Globus pallidus (tissue), 1 donor: Measurements from ENCODE around the gene PPP1R12C.

Source experiments
- DNase-seq: peaks from one replicate; pipeline ENCODE4 v3.0.0-alpha.2; 2015; ENCODE audit warnings: low spot score

Gene PPP1R12C

DNA sequence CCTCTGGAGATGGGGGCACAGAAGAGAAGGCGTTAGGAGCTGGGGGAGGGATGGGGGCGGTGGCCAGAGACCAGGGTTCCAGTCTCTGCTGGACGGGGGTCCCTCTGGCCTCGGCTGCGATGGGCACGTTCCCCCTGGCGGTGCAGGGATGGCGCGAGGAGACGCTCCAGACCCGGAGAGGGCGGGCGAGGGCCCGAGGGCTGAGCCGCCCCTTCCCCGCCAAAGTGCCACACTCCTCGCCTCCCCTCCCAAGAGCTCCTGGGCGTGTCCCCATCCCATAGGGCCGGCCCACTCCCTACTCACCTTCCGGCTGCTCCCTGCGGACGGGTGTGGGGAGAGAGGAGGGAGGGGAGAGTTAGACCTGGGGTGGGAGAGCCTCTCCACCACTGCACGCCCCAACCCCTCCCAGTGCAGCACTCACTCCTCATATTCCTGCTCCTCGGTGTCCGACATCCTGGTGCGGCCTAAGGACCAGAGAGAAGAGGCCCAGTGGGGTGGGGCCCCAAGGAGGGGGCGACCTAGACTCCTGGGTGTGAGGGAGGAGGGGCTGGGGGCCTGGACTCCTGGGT is 29.4 kb upstream of the PPP1R12C start:
- no peak for DNase-seq

DNA sequence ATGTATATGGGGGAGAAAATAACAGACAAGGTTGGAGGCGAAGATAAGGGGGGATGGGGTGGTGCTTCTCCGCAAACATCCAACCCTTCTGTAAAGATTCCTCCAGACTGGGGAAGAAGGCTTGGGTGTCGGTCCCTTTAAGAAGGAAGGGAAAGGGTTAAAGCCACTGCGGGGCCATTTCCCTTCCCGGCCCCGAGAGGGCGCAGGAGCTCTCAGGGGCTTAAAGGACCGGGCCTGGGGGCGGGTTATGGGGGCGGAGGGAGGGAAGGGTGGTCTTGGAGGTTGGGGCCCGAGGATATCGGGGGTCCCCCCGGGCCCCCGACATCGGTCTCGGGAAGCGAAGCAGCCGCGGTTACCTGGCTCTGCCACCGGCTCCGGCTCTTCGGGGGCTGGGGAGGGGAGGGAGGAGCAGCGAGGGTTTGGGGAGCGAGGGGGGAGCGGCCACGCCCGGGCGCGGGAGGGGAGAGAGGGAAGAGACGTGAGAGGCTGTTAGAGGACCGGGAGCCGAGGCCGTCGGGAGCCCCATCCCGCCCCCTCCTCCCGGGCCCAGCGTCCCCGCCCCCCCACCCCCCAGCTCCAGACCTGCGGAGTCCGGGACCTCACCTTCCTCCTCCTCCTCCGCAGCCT is 28.8 kb upstream of the PPP1R12C start:
- no peak for DNase-seq

DNA sequence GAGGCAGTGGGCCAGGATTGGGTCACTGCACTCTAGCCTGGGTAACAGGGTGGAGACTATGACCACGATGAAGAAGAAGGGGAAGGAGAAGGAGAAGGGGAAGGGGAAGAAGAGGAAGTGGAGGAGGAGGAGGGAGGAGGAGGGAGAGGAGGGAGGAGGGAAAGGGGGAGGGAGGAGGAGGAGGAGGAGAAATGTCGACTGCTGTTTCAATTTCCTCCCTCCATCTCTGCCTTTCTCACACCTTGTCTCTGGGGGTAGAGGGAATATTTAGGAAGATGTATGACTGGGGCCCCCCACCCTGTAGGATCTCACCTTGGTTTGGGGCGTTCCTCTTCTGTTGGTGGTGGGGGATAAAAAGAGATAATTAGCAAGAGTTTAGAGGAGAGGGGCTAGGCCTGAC is 27.8 kb upstream of the PPP1R12C start:
- no peak for DNase-seq

DNA sequence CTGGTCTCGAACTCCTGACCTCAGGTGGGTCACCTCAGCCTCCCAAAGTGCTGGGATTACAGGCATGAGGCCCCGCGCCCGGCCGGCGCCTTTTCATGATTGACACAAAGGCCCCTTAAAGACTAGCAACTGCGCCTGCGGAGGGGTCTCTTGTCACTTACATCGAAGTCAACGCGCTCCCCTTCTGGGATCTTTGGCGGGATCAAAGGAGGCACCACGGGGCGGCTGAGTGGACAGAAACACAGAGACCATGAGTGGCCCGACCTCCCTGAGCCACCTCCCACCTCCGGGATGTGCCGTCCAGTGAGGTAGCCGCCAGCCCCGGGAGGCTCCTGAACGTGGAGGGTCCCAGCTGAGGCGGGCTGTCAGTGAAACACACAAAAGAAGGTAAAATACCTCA is 24.3 kb upstream of the PPP1R12C start:
- no peak for DNase-seq

DNA sequence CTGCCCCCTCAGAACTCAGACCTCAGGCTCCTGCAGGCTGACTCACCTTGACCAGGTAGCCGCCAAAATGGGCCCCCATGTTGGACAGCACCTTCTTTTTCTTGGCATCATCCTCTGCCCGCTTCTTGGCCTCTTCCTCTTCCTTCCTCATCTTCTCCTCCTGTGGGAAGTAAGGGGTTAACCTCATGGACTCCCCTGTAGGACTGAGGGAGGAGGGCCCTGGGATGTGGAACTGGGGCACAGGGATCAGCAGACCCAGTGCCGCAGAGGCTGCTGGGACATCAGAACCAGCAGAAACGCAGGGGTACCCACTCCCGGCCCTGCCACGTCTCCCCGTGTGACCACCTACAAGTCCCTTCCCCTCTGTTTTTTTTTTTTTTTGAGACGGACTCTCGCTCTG is 20.5 kb upstream of the PPP1R12C start:
- DNase-seq, result no peak

DNA sequence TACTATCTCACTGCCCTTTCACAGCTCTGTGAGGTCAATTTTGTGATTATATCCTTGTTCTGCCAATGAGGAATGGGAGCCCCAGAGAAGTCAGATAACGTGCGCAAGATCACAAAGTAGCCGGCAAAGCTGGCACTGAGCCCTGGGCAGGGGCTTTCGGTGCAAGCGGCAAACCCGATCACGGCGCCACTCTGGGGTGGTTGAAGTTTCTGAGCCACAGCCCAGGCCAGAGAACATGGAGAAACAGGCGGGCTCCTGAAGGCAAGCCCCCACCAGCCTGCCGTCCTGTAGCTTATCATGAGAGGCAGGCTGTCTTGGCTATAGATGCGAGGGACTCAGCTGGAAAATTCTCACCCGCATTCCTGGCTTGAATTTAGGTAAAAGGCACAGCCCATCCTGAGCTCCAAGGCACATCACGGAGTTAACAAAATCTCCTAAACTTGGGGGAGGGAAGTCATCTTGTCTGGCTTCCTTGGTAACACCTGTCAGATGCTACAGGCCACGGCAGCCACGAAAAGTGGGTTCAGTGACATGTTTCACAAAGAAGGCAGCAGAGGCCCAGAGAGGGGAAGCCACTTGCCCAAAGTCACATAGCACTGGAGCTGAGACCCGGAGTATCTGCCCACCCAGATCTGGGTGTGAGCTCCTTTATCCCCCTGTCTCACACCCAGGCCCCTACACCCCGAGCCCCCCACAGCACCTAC is 19.1 kb upstream of the PPP1R12C start:
- no peak for DNase-seq

DNA sequence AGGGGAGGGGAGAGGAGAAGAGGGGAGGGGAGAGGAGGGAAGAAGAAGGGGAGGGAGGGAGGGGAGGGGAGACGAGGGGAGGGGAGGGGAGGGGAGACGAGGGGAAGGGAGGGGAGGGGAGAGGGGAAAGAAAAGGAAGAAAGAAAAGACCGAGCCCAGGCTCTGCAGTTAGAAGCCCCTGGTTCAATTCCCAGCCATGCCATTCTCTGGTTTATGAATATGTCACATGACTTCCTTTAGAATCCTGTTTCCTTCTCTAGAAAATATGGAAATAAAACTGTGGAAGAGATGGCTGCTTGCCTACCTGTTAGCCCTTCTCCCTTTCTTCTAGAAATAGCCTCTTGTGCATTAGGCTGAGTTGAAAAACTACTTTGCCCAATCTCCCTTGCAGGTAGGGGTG is 17.3 kb upstream of the PPP1R12C start:
- DNase-seq, result no peak

DNA sequence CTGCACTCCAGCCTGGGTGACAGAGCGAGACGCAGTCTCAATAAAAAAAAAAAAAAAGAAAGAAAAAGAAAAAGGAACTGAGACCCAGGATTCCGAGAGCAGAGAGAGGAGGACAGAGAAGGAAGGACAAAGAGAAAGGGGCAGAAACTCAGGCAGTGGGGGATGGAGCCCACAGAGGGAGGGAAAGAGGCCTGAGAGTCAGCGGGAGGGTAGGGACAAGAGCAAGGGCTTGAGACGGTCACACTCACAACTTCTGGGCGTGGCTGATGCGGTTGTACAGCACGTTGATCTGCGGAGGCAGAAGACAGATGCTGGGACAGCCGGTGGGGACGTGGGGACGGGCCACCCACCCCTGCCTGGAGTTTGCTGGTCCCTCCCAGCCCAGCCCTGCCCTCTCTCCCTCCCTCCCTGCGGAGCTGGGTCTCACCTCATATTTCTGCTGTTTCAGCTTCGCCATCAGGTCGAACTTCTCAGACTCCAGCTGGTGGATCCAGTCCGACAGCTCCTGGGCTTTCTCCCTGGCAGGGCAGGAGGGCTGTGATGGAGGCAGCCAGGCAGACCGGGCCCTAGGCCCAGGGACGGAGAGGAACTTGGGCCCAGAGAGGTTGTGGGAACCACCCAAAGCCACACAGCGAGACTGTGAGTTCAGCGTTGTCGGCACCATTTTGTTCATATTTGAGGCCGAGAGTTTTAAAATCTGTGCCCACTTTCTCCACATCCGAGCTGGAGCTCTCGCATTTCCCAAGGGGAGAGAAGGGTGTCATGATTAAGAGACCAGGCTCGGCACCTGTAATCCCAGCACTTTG is 16.4 kb upstream of the PPP1R12C start:
- DNase-seq, result no peak

DNA sequence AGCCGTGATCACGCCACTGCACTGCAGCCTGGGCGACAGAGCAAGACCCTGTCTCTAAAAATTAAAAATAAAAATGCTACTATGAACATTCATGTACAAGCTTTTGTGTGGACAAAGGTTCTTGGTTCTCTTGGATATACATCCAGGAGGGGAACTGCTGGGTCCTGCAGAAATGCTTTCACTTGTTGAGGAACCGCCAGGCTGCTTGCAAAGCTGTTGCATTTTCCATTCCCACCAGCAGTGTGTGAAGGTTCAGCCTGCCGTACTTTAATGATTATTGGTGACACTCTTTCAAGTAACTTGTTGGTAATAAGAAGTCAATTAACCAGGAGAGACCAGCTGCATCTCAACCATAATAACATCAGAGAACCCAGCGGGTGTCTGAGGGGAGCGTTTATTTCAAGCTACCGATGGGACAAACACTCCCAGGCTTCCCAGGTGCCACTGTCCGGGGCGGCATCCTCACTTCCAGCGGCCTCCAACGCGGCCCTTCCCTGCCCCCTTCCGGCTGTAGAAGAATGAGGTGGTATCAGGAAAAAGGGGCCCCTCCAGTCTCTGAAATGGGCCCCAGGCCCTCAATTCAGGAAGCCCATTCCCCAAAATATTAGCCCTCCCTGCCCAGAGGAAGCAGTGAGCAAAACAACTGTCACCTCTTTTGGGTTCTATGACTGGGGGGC is 15.2 kb upstream of the PPP1R12C start:
- no peak for DNase-seq

DNA sequence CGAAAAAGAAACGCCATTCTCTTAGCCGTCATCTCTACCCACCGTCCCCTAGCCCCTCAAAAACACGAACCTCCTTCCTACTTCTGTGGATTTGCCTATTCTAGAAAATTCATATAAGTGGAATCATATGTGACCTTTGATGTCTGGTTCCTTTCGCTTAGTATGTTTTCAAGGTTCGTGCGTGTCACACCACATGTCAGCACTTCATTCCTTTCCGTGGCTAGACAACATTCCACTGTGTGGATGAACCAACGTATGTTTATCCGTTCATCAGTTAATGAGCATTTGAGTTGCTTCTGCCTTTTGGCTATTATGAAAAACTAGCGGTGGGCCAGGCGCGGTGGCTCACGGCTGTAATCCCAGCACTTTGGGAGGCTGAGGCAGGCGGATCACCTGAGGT is 14.0 kb upstream of the PPP1R12C start:
- no peak for DNase-seq

DNA sequence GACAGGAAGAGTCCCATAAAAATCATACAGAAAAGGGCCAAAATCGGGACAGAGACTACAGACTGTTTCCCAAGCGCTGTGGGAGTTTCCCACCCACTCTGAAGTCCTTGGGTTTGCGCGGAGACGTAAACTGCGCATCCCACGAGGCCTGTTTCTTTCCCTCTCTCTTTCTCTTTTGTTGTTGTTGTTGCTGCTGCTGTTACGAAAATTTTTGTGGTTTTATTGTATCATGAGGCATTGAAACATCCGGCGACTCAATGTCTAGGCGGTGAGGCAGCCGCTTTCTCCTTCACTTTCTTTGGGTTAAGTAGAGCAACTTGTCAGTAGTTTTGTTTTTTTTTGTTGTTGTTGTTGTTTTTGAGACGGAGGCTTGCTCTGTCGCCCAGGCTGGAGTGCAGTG is 1.6 kb upstream of the PPP1R12C start:
- DNase-seq, result no peak

DNA sequence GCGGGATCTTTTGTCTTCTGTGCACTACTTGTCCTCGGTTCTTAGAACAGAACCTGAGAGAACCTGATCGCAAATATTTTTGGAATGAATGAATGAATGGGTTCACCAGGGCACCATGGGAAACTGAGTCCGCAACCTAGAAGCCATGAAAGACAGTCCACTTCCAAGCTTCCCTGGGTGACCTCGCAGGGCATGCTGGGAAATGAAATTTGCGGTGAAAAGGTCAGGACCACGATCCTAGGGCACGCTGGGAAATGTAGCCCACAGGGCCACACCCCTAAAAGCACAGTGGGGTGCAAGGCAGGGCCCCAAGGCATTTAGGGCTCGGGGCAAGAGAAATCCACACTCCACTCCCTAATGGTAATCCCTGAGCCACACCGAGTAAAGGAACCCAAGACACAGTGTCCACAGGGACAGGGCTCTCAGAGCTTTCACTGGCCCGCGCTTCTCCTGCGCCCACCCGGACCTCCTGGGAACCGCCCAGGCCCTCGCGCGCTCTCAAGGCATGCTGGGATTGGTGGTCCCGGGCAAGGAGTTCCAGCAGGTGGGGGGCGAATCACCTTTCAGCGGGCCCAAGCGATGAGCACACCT is 1.1 kb upstream of the PPP1R12C start:
- peak; percentile 76 for DNase-seq

DNA sequence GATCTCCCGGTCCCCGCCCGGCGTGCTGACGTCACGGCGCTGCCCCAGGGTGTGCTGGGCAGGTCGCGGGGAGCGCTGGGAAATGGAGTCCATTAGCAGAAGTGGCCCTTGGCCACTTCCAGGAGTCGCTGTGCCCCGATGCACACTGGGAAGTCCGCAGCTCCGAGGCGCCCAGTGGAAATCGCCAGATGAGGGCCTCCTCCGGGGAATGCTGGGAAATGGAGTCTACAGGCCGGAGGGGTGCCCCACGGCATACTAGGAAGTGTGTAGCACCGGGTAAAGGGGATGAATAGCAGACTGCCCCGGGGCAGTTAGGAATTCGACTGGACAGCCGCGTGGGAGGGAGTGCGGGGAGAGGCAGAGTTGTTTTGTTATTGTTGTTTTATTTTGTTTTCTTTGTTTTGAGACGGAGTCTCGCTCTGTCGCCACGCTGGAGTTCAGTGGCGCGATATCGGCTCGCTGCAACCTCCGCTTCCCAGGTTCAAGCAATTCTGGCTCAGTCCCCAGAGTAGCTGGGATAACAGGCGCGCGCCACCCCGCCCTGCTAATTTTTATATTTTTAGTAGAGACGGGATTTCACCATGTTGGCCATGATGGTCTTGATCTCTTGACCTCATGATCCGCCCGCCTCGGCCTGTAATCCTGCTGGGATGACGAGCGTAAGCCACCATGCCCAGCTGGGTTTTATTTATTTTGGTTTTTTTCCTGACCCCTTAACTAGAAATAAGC is 390 bp upstream of the PPP1R12C start:
- peak; percentile 99 for DNase-seq

DNA sequence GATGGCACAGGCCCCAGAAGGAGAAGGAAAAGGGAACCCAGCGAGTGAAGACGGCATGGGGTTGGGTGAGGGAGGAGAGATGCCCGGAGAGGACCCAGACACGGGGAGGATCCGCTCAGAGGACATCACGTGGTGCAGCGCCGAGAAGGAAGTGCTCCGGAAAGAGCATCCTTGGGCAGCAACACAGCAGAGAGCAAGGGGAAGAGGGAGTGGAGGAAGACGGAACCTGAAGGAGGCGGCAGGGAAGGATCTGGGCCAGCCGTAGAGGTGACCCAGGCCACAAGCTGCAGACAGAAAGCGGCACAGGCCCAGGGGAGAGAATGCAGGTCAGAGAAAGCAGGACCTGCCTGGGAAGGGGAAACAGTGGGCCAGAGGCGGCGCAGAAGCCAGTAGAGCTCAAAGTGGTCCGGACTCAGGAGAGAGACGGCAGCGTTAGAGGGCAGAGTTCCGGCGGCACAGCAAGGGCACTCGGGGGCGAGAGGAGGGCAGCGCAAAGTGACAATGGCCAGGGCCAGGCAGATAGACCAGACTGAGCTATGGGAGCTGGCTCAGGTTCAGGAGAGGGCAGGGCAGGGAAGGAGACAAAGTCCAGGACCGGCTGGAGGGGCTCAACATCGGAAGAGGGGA is 1.1 kb downstream of the PPP1R12C start:
- DNase-seq, result peak; percentile 73

DNA sequence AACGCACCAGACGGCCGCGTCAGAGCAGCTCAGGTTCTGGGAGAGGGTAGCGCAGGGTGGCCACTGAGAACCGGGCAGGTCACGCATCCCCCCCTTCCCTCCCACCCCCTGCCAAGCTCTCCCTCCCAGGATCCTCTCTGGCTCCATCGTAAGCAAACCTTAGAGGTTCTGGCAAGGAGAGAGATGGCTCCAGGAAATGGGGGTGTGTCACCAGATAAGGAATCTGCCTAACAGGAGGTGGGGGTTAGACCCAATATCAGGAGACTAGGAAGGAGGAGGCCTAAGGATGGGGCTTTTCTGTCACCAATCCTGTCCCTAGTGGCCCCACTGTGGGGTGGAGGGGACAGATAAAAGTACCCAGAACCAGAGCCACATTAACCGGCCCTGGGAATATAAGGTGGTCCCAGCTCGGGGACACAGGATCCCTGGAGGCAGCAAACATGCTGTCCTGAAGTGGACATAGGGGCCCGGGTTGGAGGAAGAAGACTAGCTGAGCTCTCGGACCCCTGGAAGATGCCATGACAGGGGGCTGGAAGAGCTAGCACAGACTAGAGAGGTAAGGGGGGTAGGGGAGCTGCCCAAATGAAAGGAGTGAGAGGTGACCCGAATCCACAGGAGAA is 1.9 kb downstream of the PPP1R12C start:
- DNase-seq, result no peak

DNA sequence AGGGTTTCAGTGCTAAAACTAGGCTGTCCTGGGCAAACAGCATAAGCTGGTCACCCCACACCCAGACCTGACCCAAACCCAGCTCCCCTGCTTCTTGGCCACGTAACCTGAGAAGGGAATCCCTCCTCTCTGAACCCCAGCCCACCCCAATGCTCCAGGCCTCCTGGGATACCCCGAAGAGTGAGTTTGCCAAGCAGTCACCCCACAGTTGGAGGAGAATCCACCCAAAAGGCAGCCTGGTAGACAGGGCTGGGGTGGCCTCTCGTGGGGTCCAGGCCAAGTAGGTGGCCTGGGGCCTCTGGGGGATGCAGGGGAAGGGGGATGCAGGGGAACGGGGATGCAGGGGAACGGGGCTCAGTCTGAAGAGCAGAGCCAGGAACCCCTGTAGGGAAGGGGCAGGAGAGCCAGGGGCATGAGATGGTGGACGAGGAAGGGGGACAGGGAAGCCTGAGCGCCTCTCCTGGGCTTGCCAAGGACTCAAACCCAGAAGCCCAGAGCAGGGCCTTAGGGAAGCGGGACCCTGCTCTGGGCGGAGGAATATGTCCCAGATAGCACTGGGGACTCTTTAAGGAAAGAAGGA is 2.8 kb downstream of the PPP1R12C start:
- DNase-seq, result no peak

DNA sequence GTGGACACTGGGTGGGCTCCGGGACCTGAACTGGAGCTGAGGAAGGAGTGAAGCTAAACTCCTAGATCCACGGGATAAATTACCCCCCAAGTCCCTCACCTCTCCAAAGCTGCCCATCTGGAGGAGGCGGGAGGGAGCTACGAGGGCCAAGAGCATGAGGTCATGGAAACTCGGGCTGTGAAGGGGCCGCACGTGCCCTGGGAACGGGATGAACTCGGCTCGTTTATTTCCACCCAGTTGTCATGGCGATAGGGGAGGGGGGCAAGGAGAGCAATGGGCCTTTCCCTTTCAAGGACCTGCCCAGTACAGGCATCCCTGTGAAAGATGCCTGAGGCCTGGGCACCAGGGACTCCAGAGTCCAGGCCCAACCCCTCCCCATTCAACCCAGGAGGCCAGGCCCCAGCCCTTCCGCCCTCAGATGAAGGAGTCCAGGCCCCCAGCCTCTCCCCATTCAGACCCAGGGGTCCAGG is 3.8 kb downstream of the PPP1R12C start:
- DNase-seq, result peak; percentile 54

DNA sequence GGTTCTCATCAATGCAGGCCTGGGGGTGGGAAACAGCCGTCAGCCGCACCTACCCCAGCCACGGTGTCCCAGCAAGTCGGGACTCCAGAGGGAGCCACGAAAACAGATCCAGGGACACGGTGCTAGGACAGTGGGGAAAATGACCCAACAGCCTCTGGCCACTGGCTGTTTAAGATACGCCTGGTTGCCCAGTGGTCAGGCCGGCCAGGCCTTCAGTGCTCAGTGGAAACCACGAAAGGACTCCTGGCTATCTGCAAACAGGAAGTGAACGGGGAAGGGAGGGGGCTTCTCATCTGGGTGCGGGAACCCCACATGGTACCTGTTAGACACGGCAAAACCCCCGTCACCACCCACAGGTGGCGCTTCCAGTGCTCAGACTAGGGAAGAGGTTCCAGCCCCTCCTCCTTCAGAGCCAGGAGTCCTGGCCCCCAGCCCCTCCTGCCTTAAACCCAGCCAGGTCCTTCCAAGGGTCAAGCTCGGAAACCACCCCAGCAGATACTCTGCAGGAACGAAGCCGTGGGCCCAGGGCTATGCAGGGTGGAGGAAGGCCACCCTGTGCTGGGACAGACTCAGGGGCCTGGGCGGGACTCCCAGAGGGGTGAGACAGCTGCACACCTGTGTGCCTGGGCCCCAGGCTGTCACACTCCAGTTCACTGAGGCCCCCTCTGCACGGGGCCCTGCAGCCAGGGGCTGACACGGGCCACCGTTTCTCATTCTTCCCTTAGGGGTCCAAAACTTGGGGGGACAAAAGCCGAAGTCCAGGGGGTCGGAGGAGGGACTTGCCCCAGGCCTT is 4.5 kb downstream of the PPP1R12C start:
- DNase-seq, result no peak

DNA sequence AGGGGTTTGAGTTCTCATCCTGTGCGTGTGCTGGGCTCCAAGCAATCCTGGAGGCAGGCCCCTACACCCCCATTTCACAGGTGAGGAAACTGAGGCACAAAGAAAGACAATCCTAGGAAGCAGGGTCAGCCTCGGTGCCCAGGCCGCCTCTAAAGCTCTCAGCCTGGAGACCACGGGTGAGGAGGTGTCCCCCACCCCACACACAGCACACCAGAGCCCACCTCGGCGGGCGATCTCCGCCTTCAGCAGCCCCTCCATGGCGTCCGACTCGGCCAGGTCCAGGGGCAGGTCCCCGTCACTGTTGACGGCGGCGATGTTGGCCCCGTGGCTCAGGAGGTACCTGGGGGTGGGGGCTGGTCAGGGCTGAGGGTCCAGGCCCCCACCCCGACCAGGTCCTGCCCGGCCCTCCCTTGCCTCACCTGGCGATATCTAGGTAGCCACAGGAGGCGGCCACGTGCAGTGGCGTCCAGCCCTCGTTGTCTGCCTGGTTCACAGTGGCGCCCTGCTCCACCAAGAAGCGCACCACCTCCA is 5.1 kb downstream of the PPP1R12C start:
- DNase-seq, result no peak
